Calu3 (cell line): ENCODE measurements around the gene MECR. TPM values are rescaled to one million over a fixed set of nuclear protein-coding genes. Genes with fewer than 3 reads are reported as not detected.
"Not testable (repeated sequence)": the region's sequence is repeated elsewhere in the genome, so short reads cannot be mapped to it uniquely, and the experiment has no call there.

ENCODE experiments used
- BruUV-seq: library from RNA; stranded (reverse); fragments of 400-500 nt; replicated peaks from 2 replicates; lab custom pipeline; 2021; lab: Mats Ljungman, UMichigan
- CTCF ChIA-PET: fragments of 300-600 bp; sonication (Branson Sonifier 250); formaldehyde crosslinking; loops from one replicate; lab custom pipeline; 2022; ENCODE audit warnings: antibody characterized with exemption; lab: Charles Lee
- DNase-seq: peaks from one replicate; pipeline ENCODE4 v3.0.0; 2022
- H3K27ac Mint-ChIP-seq: one replicate; pipeline ENCODE4 v1.8.0; 2022; ENCODE audit warnings: mixed read lengths; ENCODE audit not compliant: unreplicated experiment
- H3K27me3 Mint-ChIP-seq: one replicate; pipeline ENCODE4 v1.8.0; 2022; ENCODE audit warnings: mixed read lengths; ENCODE audit not compliant: unreplicated experiment
- H3K36me3 Mint-ChIP-seq: one replicate; pipeline ENCODE4 v1.8.0; 2022; ENCODE audit warnings: mild to moderate bottlenecking, moderate library complexity, mixed read lengths; ENCODE audit not compliant: insufficient read depth, unreplicated experiment
- H3K4me1 Mint-ChIP-seq: one replicate; pipeline ENCODE4 v1.8.0; 2022; ENCODE audit warnings: mild to moderate bottlenecking, low read depth, mixed read lengths; ENCODE audit not compliant: unreplicated experiment
- H3K4me3 Mint-ChIP-seq: one replicate; pipeline ENCODE4 v1.8.0; 2022; ENCODE audit warnings: mild to moderate bottlenecking, low read depth, moderate library complexity, mixed read lengths; ENCODE audit not compliant: unreplicated experiment
- H3K9me3 Mint-ChIP-seq: one replicate; pipeline ENCODE4 v1.8.0; 2022; ENCODE audit warnings: low read depth, mixed read lengths; ENCODE audit not compliant: unreplicated experiment
- intact Hi-C: fragments of 100-400 bp; cut with micrococcal nuclease; formaldehyde crosslinking; loops from one replicate; pipeline ENCODE4 v1.10.0; 2022; ENCODE audit not compliant: unreplicated experiment
- total RNA-seq: library from RNA; stranded (reverse); gene quantifications from 2 replicates; pipeline ENCODE4 v1.2.3, GENCODE V29; 2022
- TF ChIP-seq, protein P1 (sequence below): fragments of 200-600 bp; IDR thresholded peaks from one replicate; pipeline ENCODE4 v1.8.0; 2022; ENCODE audit warnings: antibody characterized with exemption; ENCODE audit not compliant: unreplicated experiment

MECR gene
- total RNA-seq, 1 experiment from 2014 or later: 46.8 TPM

DNA sequence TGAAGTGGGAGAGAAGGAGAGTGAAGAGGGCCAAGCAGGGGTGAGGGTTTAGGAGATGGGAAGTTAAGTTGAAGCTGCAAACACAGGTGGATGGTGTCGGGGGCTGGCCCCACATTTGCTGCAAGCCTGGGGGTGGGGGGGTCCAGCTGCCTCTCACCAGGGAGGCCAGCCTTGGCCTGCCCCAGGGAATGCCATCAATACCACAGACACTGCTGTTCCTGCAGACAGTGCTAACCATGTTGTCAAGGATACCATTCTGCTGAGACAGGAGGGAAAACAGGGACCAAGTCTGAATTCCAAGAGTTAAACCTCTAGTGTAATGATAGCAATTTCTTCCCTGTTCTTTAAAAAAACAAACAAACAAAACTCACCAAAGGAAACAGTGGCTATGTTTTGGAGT lies 8.0 kb downstream of the MECR start:
- TF ChIP-seq, protein P1, sequence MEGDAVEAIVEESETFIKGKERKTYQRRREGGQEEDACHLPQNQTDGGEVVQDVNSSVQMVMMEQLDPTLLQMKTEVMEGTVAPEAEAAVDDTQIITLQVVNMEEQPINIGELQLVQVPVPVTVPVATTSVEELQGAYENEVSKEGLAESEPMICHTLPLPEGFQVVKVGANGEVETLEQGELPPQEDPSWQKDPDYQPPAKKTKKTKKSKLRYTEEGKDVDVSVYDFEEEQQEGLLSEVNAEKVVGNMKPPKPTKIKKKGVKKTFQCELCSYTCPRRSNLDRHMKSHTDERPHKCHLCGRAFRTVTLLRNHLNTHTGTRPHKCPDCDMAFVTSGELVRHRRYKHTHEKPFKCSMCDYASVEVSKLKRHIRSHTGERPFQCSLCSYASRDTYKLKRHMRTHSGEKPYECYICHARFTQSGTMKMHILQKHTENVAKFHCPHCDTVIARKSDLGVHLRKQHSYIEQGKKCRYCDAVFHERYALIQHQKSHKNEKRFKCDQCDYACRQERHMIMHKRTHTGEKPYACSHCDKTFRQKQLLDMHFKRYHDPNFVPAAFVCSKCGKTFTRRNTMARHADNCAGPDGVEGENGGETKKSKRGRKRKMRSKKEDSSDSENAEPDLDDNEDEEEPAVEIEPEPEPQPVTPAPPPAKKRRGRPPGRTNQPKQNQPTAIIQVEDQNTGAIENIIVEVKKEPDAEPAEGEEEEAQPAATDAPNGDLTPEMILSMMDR: no peak
- H3K9me3 Mint-ChIP-seq: no peaks in the 10 kb centered on the region
- peaks cover 29% of the 10 kb centered on the region for H3K4me1 Mint-ChIP-seq
- H3K4me3 Mint-ChIP-seq: no peak overlapping the region
- H3K36me3 Mint-ChIP-seq: peaks cover 24% of the 10 kb centered on the region
- CTCF ChIA-PET: no interaction called here
- no peak overlapping the region for H3K27ac Mint-ChIP-seq
- DNase-seq: no peak
- H3K27me3 Mint-ChIP-seq: no peaks in the 10 kb centered on the region
- intact Hi-C loops: no loop called here
- no TSS peak for BruUV-seq

DNA sequence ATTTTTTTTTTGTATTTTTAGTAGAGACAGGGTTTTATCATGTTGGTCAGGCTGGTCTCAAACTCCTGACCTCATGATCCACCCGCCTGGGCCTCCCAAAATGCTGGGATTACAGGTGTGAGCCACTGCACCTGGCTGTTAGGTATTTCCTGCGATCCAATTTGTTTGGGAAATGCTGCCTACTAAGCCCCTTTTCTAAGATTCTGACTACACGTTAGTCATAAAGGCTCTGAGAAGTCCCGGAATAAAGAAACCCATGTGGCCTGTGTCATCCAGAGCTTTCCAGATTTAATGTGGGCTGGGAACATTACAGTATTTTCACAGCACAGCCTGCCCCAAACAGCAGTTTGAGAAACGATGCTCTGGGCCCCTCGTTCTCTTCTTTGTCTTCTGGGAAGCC lies 8.5 kb downstream of the MECR start:
- CTCF ChIA-PET: not testable (repeated sequence)

DNA sequence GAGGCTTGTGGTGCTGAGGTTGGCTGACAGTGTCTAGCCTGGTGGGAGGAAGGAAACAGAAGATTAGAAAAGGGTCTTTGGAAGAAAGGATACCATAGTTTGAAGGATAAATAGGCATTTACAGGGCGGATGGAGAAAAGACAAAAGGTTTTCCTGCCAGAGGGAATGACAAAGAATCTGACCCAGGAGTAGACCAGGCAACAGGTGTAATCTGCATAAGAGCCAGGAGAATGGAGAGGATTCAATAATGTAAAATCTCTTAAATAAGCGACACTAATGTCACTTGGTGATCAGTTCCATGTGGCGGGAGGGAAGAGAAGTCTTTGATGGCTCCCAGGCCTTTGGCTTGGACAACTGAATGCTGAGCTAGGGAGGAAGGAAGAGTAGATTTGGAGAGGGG lies 9.4 kb downstream of the MECR start:
- Mint-ChIP-seq H3K27ac (no peak overlapping the region), H3K4me3 (no peak overlapping the region), H3K36me3 (peaks cover 18% of the 10 kb centered on the region), H3K27me3 (no peaks in the 10 kb centered on the region), H3K9me3 (no peaks in the 10 kb centered on the region), H3K4me1 (peaks cover 21% of the 10 kb centered on the region)
- no TSS peak for BruUV-seq
- no peak for DNase-seq
- intact Hi-C loops: no loop called here
- TF ChIP-seq, protein P1: no peak
- CTCF ChIA-PET: interaction anchor here (1.5 kb wide), 1 partner anchor 19 kb away, joined by 3 read pairs; no protein-coding TSS in a partner anchor

More for the DNA sequence above, 8.5 kb downstream of the MECR start:
- H3K27me3 Mint-ChIP-seq, H3K9me3 Mint-ChIP-seq, DNase-seq, BruUV-seq, intact Hi-C loops, H3K4me3 Mint-ChIP-seq, H3K27ac Mint-ChIP-seq: not testable (repeated sequence)
- H3K36me3 Mint-ChIP-seq: peaks cover 20% of the 10 kb centered on the region
- H3K4me1 Mint-ChIP-seq: peaks cover 25% of the 10 kb centered on the region

DNA sequence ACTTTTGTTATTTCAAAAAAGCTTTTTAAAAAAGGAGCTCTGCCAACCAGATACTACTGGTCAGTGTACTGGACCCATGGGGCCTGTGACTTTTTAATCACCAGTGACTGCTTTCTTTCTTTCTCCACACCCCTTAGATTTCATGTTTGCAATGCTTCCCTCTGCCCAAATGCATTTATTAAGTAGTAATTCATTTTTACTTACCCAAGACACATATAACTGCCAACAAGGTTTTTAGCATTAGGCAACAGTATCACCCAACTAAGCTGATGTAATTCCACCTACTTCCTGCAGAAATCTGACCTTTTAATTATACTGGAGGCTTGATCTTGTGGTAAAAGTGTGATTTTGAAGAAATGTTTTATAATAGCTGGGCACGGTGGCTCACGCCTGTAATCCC lies 12.5 kb downstream of the MECR start:
- no peaks in the 10 kb centered on the region for H3K27me3 Mint-ChIP-seq
- H3K27ac Mint-ChIP-seq: no peak overlapping the region
- CTCF ChIA-PET: no interaction called here
- BruUV-seq: no TSS peak
- no peak for DNase-seq
- no peak overlapping the region for H3K4me3 Mint-ChIP-seq
- peaks cover 32% of the 10 kb centered on the region for H3K36me3 Mint-ChIP-seq
- intact Hi-C loops: no loop called here
- peaks cover 6% of the 10 kb centered on the region for H3K4me1 Mint-ChIP-seq
- no peaks in the 10 kb centered on the region for H3K9me3 Mint-ChIP-seq
- TF ChIP-seq, protein P1: no peak

DNA sequence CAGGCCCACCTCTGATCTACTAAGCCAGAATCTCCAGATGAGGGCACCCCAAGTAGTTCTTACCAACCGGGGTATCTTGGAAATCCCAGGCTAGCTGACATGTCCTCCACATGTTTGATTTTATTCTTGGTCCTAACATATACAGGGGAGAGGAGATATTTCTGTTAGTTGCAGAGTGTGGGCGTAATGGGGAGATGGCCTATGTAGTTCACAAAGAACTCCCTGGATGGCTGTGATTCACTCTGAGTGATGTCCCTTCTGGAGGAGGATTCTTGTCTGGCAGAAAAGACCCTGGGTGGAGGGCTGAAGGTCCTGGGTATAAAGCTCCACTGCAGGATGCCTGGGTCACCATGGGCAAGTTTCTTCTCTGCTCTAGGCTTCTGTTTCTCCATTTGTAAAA lies 13.1 kb downstream of the MECR start:
- CTCF ChIA-PET: no interaction called here
- H3K27me3 Mint-ChIP-seq: no peaks in the 10 kb centered on the region
- TF ChIP-seq, protein P1: no peak
- no peaks in the 10 kb centered on the region for H3K9me3 Mint-ChIP-seq
- no peak overlapping the region for H3K4me3 Mint-ChIP-seq
- no peak for DNase-seq
- no TSS peak for BruUV-seq
- H3K4me1 Mint-ChIP-seq: peaks cover under 1% of the 10 kb centered on the region
- H3K36me3 Mint-ChIP-seq: peaks cover 37% of the 10 kb centered on the region
- H3K27ac Mint-ChIP-seq: no peak overlapping the region
- intact Hi-C loops: no loop called here
